Ammon's horn (tissue), 1 donor: ENCODE results near the gene LANCL2.
A peak's percentile ranks its signal among the peaks of the same experiment; 100 is the strongest.

Source experiments
- DNase-seq: peaks from one replicate; pipeline ENCODE4 v3.0.0-alpha.2; 2016; ENCODE audit warnings: low spot score

The LANCL2 gene

GRCh38 chr7:55438085-55438756 lies 73.1 kb downstream of the LANCL2 start:
- DNase-seq: no peak

- DNase-seq: no peak
Measured at GRCh38 chr7:55438757-55439525, 73.8 kb downstream of the LANCL2 start.

- DNase-seq: peak; percentile 59
Measured at GRCh38 chr7:55439627-55440026, 74.5 kb downstream of the LANCL2 start.

GRCh38 chr7:55440040-55440690 lies 75.0 kb downstream of the LANCL2 start:
- no peak for DNase-seq

- no peak for DNase-seq
Measured at GRCh38 chr7:55441002-55441401, 75.9 kb downstream of the LANCL2 start.

- peak; percentile 56 for DNase-seq
Measured at GRCh38 chr7:55441774-55442522, 76.8 kb downstream of the LANCL2 start.

- DNase-seq: no peak
Measured at GRCh38 chr7:55444786-55445185, 79.6 kb downstream of the LANCL2 start.

GRCh38 chr7:55448526-55448925 lies 83.4 kb downstream of the LANCL2 start:
- DNase-seq: no peak

- no peak for DNase-seq
Measured at GRCh38 chr7:55449205-55449991, 84.3 kb downstream of the LANCL2 start.

- DNase-seq: no peak
Measured at GRCh38 chr7:55449992-55450535, 84.9 kb downstream of the LANCL2 start.

GRCh38 chr7:55452971-55453370 lies 87.8 kb downstream of the LANCL2 start:
- no peak for DNase-seq

- no peak for DNase-seq
Measured at GRCh38 chr7:55457801-55458200, 92.7 kb downstream of the LANCL2 start.

- no peak for DNase-seq
Measured at GRCh38 chr7:55458351-55458750, 93.2 kb downstream of the LANCL2 start.

GRCh38 chr7:55463686-55464262 lies 98.6 kb downstream of the LANCL2 start:
- DNase-seq: no peak

- DNase-seq: no peak
Measured at GRCh38 chr7:55464422-55464821, 99.3 kb downstream of the LANCL2 start.

GRCh38 chr7:55465691-55466090 lies 100.6 kb downstream of the LANCL2 start:
- DNase-seq: no peak

- DNase-seq: no peak
Measured at GRCh38 chr7:55467047-55467593, 102.0 kb downstream of the LANCL2 start.

- DNase-seq: no peak
Measured at GRCh38 chr7:55468495-55468894, 103.4 kb downstream of the LANCL2 start.

GRCh38 chr7:55469271-55469681 lies 104.1 kb downstream of the LANCL2 start:
- DNase-seq: peak; percentile 67

- no peak for DNase-seq
Measured at GRCh38 chr7:55469721-55470120, 104.6 kb downstream of the LANCL2 start.

- DNase-seq: no peak
Measured at GRCh38 chr7:55470261-55470660, 105.1 kb downstream of the LANCL2 start.
